Stimulated activated naive CD4-positive, alpha-beta T cell (primary cell): Measurements from ENCODE around the gene ASTL.

Experiments
- DNase-seq, 6 experiments: peaks; one replicate each; lab custom pipeline; 2025; lab: John Stamatoyannopoulos, UW

The ASTL gene

DNA sequence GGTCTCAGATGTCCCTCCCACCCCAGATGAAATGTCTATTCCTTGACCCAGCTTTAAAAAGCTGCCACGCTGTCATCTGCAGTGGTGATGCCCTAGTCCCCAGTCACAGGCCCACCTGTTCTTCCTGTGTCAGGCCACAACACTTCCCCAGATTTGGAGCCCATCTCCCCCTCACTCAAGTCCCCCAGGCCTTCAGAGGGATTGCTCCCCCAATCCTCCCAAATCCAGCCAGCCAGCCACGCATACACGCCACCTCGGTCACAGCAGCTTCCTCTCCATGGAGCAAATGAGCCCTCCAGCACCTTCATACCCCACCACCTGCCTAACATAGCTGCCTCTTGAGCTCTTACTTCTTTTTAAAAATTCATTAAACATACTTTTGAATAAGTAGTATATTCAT is 7.8 kb downstream of the ASTL start:
- no peak for DNase-seq

DNA sequence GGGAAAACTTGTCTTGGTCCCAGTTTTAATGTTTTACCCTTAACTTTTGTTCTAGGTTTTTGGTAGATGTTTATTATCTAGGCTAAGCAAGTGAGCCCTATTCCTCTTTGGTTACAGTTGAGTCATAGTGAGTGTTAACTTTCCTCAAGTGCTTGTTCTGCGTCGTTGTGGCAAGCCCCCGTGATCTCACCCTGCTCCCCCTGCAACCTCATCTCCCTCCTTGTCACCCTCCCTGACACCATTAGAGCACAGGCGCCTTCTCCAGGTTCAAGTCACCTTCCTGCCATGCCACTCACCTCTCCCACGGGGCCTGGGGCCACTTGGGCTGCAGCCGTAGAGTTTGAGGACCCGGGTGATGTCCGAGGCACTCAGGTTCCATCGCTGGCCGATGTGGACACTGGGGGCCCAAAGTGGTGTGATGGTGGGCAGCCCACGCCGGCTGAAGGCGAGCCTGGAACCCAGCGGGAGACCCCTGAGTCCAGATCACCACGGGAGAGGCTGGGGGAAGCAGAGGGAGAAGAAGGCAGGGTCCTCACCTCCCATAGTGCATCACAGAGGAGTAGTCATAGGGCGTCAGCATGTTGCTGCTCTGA is 8.7 kb downstream of the ASTL start:
- no peak for DNase-seq

DNA sequence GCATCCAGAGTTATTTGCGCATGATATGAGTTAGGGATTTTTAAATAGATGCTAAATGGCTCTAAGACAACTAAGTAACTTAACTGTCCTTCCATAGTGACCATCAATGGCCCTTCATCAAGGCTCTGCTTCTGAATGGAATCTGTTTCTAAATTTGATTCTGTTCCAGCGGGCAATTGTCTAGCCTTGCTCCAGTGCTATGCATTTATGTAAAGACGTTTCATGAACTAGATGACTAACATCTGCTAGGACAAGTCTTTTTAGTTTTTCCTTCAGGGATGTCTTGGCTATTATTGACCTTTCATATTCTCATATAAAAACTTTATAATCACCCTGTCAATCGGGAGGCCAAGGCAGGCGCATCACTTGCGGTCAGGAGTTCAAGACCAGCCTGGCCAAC is 9.8 kb downstream of the ASTL start:
- no peak for DNase-seq

DNA sequence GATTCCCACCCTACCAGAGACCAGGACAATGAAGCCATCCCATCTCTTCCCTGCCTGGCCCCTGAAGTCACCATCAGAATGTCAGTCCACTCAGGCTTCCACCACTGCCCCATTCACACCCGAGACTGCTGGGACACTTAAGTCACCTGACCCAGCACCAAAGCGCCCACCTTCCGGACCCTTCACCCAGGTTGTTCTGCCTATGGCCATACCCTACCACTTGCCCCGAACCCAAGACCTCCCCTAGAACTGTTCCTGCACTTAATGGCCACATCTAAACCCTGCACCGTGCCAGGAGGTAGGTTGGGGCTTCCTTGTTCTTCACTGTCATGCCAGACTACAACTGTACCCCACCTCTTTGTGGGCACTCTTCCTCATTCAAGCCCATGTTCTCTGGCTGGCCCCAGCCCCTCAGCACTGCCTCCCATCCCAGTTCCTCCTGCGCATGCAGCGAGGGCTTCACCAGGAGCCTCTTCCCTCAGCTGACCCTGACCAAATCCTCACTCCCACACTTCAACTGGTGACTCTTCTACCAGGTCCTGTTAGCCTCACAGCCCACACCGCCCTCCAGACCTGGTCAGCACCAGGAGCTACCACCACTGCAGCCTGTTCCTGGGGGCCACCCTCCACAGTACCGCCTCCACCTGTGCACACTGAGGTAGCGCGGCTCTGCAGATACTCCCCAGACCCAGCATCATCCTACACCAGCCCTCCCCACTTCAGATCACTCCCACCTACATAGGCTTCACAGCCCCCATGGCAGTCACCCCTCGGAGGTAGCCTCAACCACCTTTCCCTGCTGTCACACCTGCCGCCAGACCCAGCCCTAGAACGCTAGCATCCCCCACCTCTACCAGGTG is 13.7 kb downstream of the ASTL start:
- DNase-seq, result no peak

DNA sequence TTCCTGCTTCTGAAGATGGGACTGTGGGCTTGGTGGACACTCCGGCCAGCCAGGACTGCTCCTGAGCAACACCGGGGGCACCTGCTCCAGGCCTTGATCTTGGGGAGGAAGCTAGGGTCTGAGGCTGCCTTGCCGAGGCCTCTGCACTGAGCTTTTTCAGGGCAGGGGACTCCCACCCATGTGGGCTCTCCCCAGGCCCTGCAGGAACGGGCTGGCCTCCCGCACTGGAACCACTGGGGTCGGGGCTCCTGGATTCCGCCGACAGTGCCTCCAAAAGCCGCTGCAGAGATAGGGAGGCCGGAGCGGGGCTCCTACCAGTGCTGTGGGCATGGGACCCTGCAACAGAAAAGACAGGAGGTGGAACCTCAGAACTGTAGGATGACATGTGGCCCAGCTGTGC is 14.4 kb downstream of the ASTL start:
- no peak for DNase-seq

DNA sequence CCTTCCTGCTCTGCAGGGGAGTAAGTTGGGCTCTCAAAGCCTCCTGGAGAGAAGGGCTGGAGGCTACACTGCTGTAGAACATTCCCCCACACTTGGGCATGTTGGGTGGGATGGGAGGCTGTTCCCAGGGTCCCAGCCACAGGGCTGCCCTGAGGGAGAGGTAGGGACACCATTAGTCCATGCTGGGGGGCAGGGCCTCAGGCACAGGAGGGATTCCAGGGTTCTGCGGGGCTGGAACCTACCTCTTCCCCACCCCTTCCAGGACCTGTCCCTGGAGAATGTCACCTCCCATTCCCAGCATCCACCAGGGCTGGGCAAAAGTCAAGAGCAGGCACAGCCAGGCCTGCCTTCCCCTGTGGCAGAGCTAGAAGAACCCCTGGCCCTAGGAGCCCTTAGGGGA is 15.0 kb downstream of the ASTL start:
- no peak for DNase-seq

DNA sequence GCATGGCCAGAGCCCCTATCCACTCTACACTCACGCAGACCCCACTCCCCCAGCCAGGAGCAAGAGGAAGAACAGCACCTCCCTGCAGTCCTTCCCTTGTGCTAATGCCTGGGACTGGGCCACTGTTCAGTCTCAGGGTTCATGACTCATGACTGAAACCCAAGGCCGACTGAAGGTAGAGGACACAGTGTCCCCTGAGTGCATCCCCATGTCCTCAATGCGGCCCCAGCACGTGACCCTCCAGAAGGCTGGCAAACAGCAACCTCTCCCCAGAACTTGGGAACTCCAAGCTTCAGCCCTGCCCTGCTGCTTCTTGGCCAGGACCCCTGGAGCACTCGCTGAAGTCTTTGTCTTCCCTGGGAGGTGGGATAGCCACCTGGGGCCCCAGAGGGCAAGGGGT is 15.9 kb downstream of the ASTL start:
- no peak for DNase-seq

DNA sequence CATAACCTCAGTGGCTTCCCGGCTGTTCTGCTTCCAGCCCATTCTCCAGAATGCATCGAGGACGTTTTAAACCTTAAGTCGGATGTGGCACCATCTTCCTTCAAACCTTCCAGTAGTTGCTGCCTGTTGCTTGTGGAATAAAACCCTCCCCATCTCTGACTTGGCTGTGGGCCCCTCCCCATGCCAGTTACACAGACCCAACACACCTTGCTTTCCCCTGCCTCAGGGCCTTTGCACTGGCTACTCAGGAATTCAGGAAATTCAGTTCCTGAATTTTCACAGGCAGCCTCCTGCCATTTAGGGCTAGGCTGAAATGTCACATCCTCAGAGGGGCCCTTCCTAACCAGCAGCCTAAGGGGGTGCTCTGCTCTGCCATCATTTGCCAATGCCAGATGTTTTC is 16.9 kb downstream of the ASTL start:
- no peak for DNase-seq

DNA sequence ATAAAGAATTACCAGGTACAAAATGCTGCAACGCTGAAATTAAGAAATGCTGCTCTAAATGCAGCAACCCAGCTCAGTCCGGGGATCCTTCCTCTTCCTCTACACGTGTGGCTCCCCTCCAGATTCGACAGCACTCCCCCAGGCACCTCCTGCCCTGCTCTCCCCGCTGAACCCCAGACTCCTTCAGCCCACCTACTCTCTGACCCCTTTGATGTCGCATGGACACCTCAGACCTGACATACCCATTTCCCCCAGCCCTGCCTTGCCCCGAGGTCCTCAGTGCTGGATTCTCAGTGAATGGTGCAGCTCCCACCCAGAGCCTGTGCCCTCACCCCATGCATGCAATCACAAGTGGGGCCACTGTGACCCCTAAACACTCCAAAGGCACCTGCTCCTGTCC is 17.3 kb downstream of the ASTL start:
- DNase-seq, result no peak

DNA sequence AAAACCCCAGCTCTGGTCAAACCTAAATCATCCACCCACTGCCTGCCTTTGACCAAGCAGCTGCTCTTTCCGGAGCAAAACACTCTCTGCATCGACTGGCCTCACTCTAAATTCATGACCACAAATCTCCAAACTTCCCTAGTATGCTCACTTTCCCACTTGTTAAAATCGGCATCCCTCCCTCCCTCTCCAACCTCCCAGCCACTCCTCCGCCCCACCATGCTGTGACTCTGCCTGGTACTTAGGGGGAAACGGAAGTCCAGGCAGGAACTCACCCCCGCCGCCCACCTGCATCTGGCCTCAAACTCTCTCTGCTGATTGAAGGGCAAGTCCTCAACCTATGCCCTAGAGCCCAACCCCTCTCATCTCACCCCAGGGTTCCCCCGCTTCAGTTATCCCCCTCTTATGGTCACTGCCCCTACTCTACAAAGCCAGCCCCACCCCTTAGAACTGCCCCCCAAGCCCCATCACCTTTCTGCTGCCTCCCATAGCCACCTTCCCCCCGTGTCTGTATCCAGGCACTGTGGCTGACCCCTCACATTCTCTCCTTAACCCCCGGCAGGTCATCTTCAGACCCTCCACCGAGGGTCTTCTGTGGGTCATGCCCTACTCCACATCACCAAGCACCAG is 18.1 kb downstream of the ASTL start:
- no peak for DNase-seq

DNA sequence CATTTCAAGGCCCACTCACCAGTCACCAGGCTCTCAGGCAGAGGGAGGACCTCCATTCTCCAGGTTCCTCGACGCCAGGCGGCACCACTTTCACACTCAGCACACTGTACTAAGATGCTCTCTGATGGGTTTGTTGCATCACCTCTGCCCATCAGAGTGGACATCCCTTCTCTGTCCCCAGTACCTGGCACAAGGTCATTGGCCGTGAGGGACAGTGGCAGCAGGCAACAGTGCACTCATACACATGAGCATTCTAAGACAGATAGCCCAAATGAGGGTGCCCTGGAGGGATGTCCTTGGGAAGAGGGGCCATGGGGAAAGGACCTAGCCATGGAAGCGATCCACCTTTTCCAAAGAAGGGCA is 18.9 kb downstream of the ASTL start:
- no peak for DNase-seq

DNA sequence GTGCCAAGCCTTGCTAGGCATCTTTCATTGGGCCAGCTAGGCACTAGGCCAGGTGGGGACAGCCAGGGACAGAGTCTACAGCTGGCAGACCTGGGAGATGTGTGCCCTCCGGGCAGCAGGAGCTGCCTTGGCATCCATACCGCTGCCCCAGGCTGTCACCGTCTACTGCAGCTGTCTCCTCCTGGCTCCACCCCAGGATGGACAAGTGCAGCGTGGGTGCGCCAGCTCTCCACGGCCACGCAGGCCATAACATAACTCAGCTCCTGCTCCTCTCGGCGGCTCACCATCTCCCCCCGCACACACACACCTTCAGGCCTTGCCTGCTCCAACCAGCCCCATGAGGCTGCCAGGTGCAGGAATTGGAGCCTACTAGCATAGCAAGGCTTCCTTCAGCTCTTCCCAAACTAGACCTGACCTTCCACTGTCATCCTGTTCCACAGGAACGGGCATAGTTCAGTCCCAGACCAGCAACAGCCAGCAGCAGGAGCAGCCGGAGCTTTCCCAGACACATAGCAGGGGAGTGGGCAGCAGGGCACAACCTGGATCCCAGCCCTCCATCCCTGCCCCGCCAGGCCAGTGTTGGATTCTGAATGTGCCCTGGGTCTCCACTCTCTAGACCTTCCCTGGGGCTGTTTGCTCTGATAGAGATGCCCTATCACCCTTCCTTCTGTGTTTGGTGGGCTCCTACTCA is 19.5 kb downstream of the ASTL start:
- DNase-seq, result no peak

DNA sequence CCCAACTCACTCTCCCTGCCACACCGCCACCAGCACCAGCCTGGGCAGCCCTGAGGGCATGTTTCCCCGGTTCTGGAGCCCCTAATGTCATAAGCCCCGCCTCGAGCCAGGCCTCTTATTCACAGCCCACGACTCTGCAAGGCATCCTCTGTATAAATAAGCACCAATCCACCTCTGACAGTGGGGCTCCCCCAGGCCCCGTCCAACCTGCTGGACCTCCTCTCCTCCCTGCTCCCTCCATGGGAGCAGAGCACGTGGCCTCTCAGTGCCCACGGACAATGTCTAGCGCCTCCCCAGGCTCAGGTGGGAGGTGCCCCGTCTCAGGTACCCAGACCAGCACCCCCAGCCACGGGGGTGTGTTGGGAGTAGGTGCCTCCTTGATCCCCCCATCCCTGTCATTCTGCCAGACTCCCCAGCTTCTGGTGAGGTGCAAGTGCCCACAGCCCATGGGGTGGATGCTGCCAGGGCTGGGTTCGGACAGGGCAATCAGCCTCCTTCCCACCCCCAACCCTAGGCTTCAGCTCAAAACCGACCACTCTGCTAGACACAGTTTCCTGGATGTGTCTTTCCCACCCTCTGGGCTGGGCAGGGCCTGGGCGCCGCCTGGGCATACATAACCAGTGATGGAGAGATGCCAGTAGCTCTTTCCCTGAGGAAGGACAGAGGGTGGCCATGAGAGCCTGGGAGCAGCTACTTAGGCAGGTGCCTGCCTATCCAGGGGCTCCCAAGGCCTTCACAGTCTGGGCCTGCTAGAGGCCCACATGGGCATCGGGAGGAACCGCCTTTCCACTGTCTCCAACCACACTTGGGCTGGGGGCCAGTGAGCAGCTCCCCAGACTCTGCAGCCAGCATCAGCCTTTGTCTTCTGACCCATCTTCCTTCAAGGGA is 20.4 kb downstream of the ASTL start:
- no peak for DNase-seq

DNA sequence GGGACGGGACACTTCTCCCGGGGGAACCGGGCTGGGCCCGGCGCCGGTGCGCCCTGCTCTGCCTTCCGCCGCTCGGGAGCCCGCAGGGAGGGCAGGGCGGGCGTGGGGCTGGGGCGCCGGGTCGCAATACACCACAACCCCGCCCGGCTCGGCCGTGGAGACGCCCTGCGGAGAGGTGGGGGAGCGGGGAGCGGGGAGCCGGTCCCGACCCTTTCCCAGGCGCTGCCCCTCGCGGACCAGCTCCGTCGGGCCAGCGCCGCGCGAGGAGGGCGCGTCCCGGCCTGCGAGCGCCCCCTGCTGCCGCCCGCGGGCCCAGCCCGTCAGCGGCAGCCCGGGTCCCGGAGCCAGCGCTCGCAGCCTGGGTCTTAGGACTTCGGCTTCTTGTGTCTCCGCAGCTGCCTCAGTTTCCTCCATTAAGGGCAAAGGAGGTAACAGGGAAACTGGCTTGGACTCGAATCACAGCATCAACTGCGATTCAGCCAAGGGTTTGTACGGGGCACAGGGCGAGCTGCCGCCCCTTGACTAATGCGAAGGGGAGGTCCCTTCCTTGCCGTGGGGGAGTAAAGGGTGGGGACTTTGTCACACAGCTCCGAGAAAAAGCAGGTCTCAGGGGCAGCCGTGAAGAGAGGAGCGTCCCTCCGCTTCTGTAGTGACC is 21.3 kb downstream of the ASTL start:
- DNase-seq, result peak; percentile 27 to 84 (median 57)

DNA sequence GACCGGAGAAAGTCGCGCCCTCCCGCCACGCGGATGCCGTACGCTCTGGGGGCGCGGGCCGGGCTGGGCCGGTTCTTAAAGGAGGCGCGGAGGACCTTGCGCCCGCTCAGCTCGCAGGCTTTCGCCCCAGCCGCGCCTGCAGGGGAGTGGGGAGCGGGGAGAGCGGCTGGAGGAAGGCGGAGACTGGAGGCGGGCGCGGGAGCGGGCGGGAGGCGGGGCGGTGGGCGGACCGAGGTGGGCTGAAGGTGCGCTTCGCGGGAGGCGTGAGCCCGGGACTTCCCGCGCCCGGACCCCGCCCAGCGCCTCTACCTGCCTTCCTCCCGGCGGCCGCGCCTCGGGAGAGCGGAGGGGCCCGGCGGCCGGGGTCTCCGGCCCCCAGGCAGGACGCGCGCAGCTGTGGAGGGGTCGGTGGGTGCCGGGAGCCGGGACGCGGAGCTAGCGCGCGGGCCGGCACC is 21.9 kb downstream of the ASTL start, which contains the start of gene ADRA2B:
Gene ADRA2B, minus strand, starts transcription at position 148 of the 455 bp plus-strand sequence. CDS start 422 bp downstream, outside the sequence.
- peak; percentile 54 to 78 (median 74) for DNase-seq

DNA sequence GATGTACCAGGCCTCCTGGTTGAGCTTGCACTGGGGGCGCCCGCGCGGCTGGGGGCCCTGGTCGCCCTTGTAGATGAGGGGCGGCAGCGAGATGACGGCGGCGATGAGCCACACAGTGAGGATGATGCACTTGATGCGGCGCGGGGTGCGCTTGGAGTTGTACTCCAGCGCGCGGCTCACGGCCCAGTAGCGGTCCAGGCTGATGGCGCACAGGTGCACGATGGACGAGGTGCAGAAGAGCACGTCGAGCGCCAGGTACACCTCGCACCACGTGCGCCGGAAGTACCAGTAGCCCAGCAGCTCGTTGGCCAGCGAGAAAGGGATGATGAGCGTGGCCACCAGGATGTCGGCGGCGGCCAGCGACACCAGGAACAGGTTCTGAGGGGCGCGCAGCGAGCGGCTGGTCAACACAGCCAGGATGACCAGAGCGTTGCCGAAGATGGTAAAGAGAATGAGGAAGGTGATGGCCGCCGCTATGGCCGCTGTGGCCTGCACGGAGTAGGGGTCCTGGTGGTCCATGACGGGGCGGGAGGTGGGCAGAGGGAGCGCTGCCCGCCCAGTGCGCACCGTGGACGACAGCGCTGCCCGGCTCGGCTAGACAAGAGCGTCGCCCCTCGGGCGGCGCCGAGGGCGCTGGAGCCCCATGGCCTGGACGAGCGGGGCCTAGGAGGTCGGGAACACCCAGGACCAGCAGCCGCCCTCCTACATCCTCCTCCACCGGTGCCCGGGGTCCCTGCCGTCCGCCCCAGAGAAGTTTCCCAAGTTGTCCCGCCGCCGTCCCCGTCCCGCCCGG is 22.5 kb downstream of the ASTL start:
- DNase-seq, result no peak

DNA sequence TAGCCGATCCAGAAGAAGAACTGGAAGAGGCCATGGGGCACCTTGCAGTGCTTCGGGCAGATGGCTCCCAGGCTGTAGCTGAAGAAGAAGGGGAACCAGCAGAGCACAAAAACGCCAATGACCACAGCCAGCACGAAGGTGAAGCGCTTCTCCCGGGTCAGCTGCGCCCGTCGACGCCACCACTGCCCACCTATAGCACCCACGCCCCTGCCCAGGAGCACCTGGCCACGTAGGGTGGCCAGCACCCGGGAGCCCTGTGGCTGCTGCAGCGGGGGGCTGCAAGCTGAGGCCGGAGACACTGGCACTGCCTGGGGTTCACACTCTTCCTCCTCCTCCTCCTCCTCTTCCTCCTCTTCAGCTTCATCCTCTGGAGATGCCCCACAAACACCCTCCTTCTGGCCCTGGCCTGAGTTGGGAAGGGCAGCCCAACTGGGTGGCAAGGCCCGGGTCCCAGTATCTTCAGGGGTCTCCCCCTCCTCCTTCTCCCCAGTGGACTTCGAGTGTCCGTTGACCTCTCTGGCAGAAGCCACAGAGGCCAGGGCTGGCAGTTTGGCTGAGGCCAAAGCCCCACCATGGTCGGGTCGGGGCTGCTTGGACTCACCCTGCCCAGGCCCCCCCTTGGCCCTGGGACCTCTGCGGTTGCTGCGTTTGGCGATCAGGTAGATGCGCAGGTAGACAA is 23.3 kb downstream of the ASTL start:
- DNase-seq, result no peak

DNA sequence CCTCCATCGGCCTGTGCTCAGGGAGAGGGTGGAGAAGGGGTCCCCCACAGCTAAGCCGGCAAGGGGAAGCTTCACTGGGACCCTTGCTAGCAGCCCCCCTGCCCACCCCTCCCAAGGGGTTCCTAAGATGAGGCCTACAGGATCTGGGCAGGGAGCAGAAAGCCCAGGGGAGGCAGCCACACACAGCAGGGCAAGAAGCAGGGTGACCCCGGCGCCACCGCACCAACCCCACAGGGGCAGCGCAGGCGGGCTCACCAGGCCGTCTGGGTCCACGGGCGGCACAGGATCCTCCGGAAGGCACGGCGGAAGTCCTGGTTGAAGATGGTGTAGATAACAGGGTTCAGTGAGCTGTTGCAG is 23.8 kb downstream of the ASTL start:
- no peak for DNase-seq

DNA sequence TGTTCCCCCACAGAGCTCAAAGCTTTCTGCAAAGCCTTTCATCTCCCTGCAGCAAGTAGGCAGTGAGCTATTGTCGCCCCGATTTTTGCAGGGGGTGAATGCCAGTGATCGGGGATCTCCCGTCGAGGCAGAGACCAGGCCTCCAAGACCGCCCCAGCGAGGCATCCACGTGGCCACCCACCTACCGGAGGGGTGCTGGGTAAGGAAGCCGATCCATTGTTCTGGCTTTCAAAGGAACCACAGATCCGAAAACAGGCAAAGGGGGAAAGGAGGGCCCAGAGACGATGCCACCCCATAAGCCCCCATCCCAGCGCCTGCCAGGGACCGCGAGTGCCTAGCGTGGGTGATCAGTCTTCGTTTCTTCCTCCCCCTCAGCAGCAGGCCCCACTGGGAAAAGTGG is 24.4 kb downstream of the ASTL start:
- DNase-seq, result no peak

DNA sequence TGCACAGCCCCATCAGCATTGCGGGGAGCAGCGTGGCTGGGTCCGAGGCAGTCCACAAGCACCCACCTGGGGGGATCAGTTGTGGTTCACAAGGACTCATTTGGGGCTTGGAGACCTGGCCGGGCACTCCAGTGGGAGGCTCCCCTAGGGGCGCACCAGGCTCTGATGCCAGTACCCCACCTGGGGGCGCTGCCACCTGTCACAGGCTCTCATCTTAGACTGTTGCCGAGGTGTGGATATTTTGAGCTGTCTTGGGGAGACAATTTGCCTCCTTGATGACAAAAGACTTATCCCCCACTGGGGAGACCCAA is 25.0 kb downstream of the ASTL start:
- no peak for DNase-seq
